Lung microvascular endothelial cell (primary cell): ENCODE results near the gene ARRDC2. TPM values are rescaled to one million over a fixed set of nuclear protein-coding genes. Genes with fewer than 3 reads are reported as not detected.

Source experiments
- DNase-seq, 2 donors: peaks; one replicate each; pipeline versions ENCODE4 v3.0.0 to v3.0.0-alpha.2; 2010; ENCODE audit warnings: low read depth in 2 of 2
- total RNA-seq: library from RNA; depleted of rRNA; stranded (reverse); fragments of >200 nt; gene quantifications from 2 replicates; pipeline ENCODE4 v1.2.1, GENCODE V29; 2014

Gene ARRDC2
- total RNA-seq, 1 donor from 2014 or later = 115 TPM

GRCh38 chr19:18057557-18057956, 49.6 kb downstream of the ARRDC2 start:
- DNase-seq = peak; percentile 11 to 28

GRCh38 chr19:18058208-18059009, 50.4 kb downstream of the ARRDC2 start:
- peak; percentile 73 to 86 for DNase-seq

GRCh38 chr19:18059297-18059696, 51.3 kb downstream of the ARRDC2 start:
- no peak for DNase-seq

GRCh38 chr19:18059902-18060301, 51.9 kb downstream of the ARRDC2 start:
- no peak for DNase-seq

- no peak for DNase-seq
These were observed 52.5 kb downstream of the ARRDC2 start for GRCh38 chr19:18060472-18060871.

GRCh38 chr19:18062028-18062427, 54.1 kb downstream of the ARRDC2 start:
- no peak for DNase-seq

- DNase-seq = no peak
These were observed 55.5 kb downstream of the ARRDC2 start for GRCh38 chr19:18063463-18063862.

Other genes starting within 250 kb of the ARRDC2 start
- 0.22 TPM in 1 of 2 replicates, not detected in the other for gene B3GNT3, start 213.0 kb upstream of the ARRDC2 start, total RNA-seq
- gene INSL3, start 186.7 kb upstream of the ARRDC2 start, total RNA-seq = not detected in 2 replicates
- 0.79 and 2.0 TPM in 2 replicates for gene JAK3, start 160.2 kb upstream of the ARRDC2 start, total RNA-seq
- gene RPL18A, start 148.3 kb upstream of the ARRDC2 start, total RNA-seq = 1,225 and 1,496 TPM in 2 replicates
- not detected in 2 replicates for gene SLC5A5, start 136.2 kb upstream of the ARRDC2 start, total RNA-seq
- gene CCDC124, start 75.2 kb upstream of the ARRDC2 start, total RNA-seq = 29.0 and 33.1 TPM in 2 replicates
- under 0.01 and 0.22 TPM in 2 replicates for gene KCNN1, start 41.1 kb upstream of the ARRDC2 start, total RNA-seq
- gene IL12RB1, start 78.8 kb downstream of the ARRDC2 start, total RNA-seq = under 0.01 and 0.22 TPM in 2 replicates
- gene MAST3, start 89.6 kb downstream of the ARRDC2 start, total RNA-seq = 1.1 and 2.0 TPM in 2 replicates
- gene PIK3R2, start 145.0 kb downstream of the ARRDC2 start, total RNA-seq = 1.5 and 1.6 TPM in 2 replicates
- gene IFI30, start 165.6 kb downstream of the ARRDC2 start, total RNA-seq = 4.4 TPM in 2 replicates
- 6.3 and 8.1 TPM in 2 replicates for gene MPV17L2, start 185.0 kb downstream of the ARRDC2 start, total RNA-seq
- 0.22 and 0.40 TPM in 2 replicates for gene RAB3A, start 195.9 kb downstream of the ARRDC2 start, total RNA-seq
- gene PDE4C, start 218.3 kb downstream of the ARRDC2 start, total RNA-seq = under 0.01 TPM in 2 replicates